GM23338 (cell line): ENCODE results near the gene PSMA2. TPM values are rescaled to one million over a fixed set of nuclear protein-coding genes. Genes with fewer than 3 reads are reported as not detected.

Experiments used
- ATAC-seq: fragments of 200-7000 bp; cut with Tn5 transposase; 3 replicates; pipeline ENCODE4 v1.9.1; 2020
- DNase-seq: peaks from one replicate; pipeline ENCODE4 v3.0.0-alpha.2; 2015; ENCODE audit warnings: low spot score
- H2AFZ ChIP-seq: fragments of 200-600 bp; sonication (generic); 2 replicates; pipeline ENCODE4 v1.8.0; 2016; ENCODE audit warnings: antibody characterized with exemption, mild to moderate bottlenecking, moderate library complexity
- H3F3A ChIP-seq: fragments of 200-600 bp; sonication (generic); replicated peaks from 2 replicates; pipeline ENCODE4 v1.8.0; 2017; ENCODE audit warnings: antibody characterized with exemption, mixed run types, low read depth
- H3K27ac ChIP-seq: fragments of 200-600 bp; sonication (generic); 2 replicates; pipeline ENCODE4 v1.6.1; 2016; ENCODE audit warnings: low read depth
- H3K27me3 ChIP-seq: fragments of 200-600 bp; sonication (generic); 2 replicates; pipeline ENCODE4 v1.8.0; 2016; ENCODE audit warnings: mild to moderate bottlenecking, mixed run types, moderate library complexity; ENCODE audit not compliant: insufficient read depth
- H3K36me3 ChIP-seq: fragments of 200-600 bp; sonication (generic); 2 replicates; pipeline ENCODE4 v1.8.0; 2016; ENCODE audit warnings: mild to moderate bottlenecking; ENCODE audit not compliant: insufficient read depth
- H3K4me1 ChIP-seq: fragments of 200-600 bp; sonication (generic); 2 replicates; pipeline ENCODE4 v1.8.0; 2016; ENCODE audit warnings: mild to moderate bottlenecking, moderate library complexity; ENCODE audit not compliant: insufficient read depth
- H3K4me2 ChIP-seq: fragments of 200-600 bp; sonication (generic); 2 replicates; pipeline ENCODE4 v1.7.1; 2017; ENCODE audit warnings: mixed run types
- H3K4me3 ChIP-seq: fragments of 200-600 bp; sonication (generic); 2 replicates; pipeline ENCODE4 v1.6.1; 2016; ENCODE audit warnings: mixed run types
- H3K79me2 ChIP-seq: fragments of 200-600 bp; sonication (generic); replicated peaks from 2 replicates; pipeline ENCODE4 v1.8.0; 2017; ENCODE audit warnings: mild to moderate bottlenecking; ENCODE audit not compliant: insufficient read depth
- H3K9me2 ChIP-seq: fragments of 200-600 bp; sonication (generic); 2 replicates; pipeline ENCODE4 v1.8.0; 2017; ENCODE audit not compliant: insufficient read depth
- H4K20me1 ChIP-seq: fragments of 200-600 bp; sonication (generic); replicated peaks from 2 replicates; pipeline ENCODE4 v1.8.0; 2017; ENCODE audit warnings: mild to moderate bottlenecking; ENCODE audit not compliant: insufficient read depth
- H3K27ac Mint-ChIP-seq: 2 replicates; pipeline ENCODE4 v1.8.0; 2020; ENCODE audit warnings: inconsistent platforms, mild to moderate bottlenecking, moderate library complexity, mixed read lengths
- H3K27me3 Mint-ChIP-seq: 3 replicates; pipeline ENCODE4 v1.8.0; 2022; ENCODE audit warnings: low read depth, mild to moderate bottlenecking, moderate library complexity, mixed read lengths, inconsistent platforms; ENCODE audit not compliant: insufficient read depth, poor library complexity
- H3K36me3 Mint-ChIP-seq: 3 replicates; pipeline ENCODE4 v1.8.0; 2021; ENCODE audit warnings: low read depth, mild to moderate bottlenecking, inconsistent platforms, moderate library complexity, mixed read lengths
- H3K4me1 Mint-ChIP-seq: 3 replicates; pipeline ENCODE4 v1.8.0; 2020; ENCODE audit warnings: mild to moderate bottlenecking, inconsistent platforms, mixed read lengths
- H3K4me3 Mint-ChIP-seq: 3 replicates; pipeline ENCODE4 v1.8.0; 2021; ENCODE audit warnings: moderate library complexity, mild to moderate bottlenecking, inconsistent platforms, mixed read lengths
- H3K9me3 Mint-ChIP-seq: 3 replicates; pipeline ENCODE4 v1.8.0; 2020; ENCODE audit warnings: moderate library complexity, mild to moderate bottlenecking, inconsistent platforms, mixed read lengths
- CTCF ChIP-seq, 2 experiments: fragments of 200-600 bp in 1 of 2; sonication (generic) in 1 of 2; conservative IDR thresholded peaks; 2 replicates each; pipeline versions ENCODE4 v1.5.1 to v1.6.1; 2016 to 2017; ENCODE audit warnings: antibody characterized with exemption in 2 of 2, low read depth in 2 of 2, mild to moderate bottlenecking in 2 of 2, moderate library complexity in 1 of 2
- EZH2 ChIP-seq: fragments of 200-600 bp; sonication (generic); IDR thresholded peaks from one replicate; pipeline ENCODE4 v1.8.0; 2017; ENCODE audit warnings: antibody characterized with exemption, mild to moderate bottlenecking, low read depth; ENCODE audit not compliant: unreplicated experiment
- NANOG ChIP-seq: IDR thresholded peaks from 2 replicates; pipeline ENCODE4 v1.6.1; 2016; ENCODE audit warnings: antibody characterized with exemption, borderline replicate concordance
- polyA plus RNA-seq: library from polyadenylated mRNA; unstranded; fragments of >200 nt; fragmentation: Nextera tagmentation; extraction: Ambion mirVana; gene quantifications from 2 replicates; pipeline ENCODE4 v1.2.1, GENCODE V29; 2016
- total RNA-seq: library from RNA; depleted of rRNA; stranded (reverse); fragments of >200 nt; shearing (Covaris generic); gene quantifications from 2 replicates; pipeline ENCODE4 v1.2.3, GENCODE V29; 2014
- TF ChIP-seq, protein P1 (sequence below): fragments of 250-450 bp; sonication (Bioruptor Pico); IDR thresholded peaks from 2 replicates; pipeline ENCODE4 v1.5.0; 2020; ENCODE audit warnings: mild to moderate bottlenecking, moderate library complexity

PSMA2 gene
- total and polyA plus RNA-seq, 2 experiments from 2014 or later = 178 to 678 TPM

DNA sequence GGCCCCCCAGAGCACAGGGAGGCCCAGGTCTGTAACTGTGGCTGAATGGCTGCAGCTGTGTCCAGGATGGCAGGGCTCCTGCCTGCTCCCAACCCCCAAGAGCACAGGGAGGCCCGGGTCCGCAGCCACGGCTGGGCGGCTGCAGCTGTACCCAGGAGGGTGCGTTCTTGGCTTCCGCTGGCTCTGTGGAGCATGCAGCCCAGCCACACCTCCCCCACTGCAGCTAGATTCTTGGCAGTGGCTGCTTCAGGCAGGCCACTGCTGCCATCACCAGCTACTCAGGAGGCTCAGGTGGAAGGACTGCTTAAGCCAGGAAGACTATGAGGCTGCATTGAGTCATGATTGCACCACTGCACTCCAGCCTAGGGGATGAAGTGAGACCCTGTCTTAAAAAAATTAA lies 48.0 kb downstream of the PSMA2 start (continued):
- TF ChIP-seq CTCF (conservative IDR thresholded peaks at IDR 0.05; ENCODE audit: low read depth in 2 of 2) = no peak

- H3F3A ChIP-seq = no peaks in the 10 kb centered on the region
- H3K36me3 Mint-ChIP-seq = peaks cover 19% of the 10 kb centered on the region; the same call in 2 of the 3 replicates
- H3K79me2 ChIP-seq = no peaks in the 10 kb centered on the region
- H3K4me3 ChIP-seq = no peak overlapping the region
- H3K4me1 ChIP-seq = peaks cover 6% of the 10 kb centered on the region; the same call in 1 of the 2 replicates
- H3K27ac ChIP-seq = no peak overlapping the region
- peaks cover 16% of the 10 kb centered on the region for H3K9me3 Mint-ChIP-seq
- H2AFZ ChIP-seq = no peak overlapping the region
- no peak for DNase-seq
- H3K4me2 ChIP-seq = no peak overlapping the region
- peaks cover 7% of the 10 kb centered on the region for H3K27me3 Mint-ChIP-seq
- H3K9me2 ChIP-seq = no peaks in the 10 kb centered on the region
- ATAC-seq = no peak
- peaks cover 9% of the 10 kb centered on the region; the same call in 2 of the 3 replicates for H3K4me1 Mint-ChIP-seq
- no peaks in the 10 kb centered on the region for H3K36me3 ChIP-seq
- no peaks in the 10 kb centered on the region for H4K20me1 ChIP-seq
- TF ChIP-seq NANOG = no peak
- TF ChIP-seq, protein P1, sequence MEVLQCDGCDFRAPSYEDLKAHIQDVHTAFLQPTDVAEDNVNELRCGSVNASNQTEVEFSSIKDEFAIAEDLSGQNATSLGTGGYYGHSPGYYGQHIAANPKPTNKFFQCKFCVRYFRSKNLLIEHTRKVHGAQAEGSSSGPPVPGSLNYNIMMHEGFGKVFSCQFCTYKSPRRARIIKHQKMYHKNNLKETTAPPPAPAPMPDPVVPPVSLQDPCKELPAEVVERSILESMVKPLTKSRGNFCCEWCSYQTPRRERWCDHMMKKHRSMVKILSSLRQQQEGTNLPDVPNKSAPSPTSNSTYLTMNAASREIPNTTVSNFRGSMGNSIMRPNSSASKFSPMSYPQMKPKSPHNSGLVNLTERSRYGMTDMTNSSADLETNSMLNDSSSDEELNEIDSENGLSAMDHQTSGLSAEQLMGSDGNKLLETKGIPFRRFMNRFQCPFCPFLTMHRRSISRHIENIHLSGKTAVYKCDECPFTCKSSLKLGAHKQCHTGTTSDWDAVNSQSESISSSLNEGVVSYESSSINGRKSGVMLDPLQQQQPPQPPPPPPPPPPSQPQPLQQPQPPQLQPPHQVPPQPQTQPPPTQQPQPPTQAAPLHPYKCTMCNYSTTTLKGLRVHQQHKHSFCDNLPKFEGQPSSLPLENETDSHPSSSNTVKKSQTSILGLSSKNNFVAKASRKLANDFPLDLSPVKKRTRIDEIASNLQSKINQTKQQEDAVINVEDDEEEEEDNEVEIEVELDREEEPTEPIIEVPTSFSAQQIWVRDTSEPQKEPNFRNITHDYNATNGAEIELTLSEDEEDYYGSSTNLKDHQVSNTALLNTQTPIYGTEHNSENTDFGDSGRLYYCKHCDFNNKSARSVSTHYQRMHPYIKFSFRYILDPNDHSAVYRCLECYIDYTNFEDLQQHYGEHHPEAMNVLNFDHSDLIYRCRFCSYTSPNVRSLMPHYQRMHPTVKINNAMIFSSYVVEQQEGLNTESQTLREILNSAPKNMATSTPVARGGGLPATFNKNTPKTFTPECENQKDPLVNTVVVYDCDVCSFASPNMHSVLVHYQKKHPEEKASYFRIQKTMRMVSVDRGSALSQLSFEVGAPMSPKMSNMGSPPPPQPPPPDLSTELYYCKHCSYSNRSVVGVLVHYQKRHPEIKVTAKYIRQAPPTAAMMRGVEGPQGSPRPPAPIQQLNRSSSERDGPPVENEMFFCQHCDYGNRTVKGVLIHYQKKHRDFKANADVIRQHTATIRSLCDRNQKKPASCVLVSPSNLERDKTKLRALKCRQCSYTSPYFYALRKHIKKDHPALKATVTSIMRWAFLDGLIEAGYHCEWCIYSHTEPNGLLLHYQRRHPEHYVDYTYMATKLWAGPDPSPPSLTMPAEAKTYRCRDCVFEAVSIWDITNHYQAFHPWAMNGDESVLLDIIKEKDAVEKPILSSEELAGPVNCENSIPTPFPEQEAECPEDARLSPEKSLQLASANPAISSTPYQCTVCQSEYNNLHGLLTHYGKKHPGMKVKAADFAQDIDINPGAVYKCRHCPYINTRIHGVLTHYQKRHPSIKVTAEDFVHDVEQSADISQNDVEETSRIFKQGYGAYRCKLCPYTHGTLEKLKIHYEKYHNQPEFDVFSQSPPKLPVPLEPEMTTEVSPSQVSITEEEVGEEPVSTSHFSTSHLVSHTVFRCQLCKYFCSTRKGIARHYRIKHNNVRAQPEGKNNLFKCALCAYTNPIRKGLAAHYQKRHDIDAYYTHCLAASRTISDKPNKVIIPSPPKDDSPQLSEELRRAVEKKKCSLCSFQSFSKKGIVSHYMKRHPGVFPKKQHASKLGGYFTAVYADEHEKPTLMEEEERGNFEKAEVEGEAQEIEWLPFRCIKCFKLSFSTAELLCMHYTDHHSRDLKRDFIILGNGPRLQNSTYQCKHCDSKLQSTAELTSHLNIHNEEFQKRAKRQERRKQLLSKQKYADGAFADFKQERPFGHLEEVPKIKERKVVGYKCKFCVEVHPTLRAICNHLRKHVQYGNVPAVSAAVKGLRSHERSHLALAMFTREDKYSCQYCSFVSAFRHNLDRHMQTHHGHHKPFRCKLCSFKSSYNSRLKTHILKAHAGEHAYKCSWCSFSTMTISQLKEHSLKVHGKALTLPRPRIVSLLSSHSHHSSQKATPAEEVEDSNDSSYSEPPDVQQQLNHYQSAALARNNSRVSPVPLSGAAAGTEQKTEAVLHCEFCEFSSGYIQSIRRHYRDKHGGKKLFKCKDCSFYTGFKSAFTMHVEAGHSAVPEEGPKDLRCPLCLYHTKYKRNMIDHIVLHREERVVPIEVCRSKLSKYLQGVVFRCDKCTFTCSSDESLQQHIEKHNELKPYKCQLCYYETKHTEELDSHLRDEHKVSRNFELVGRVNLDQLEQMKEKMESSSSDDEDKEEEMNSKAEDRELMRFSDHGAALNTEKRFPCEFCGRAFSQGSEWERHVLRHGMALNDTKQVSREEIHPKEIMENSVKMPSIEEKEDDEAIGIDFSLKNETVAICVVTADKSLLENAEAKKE = no peak
- TF ChIP-seq EZH2 = no peak
- H3K27me3 ChIP-seq = no peaks in the 10 kb centered on the region
- no peak overlapping the region for H3K4me3 Mint-ChIP-seq
- H3K27ac Mint-ChIP-seq = no peak overlapping the region
Measured at GRCh38 chr7:42880392-42880791, 51.6 kb downstream of the PSMA2 start.
